HUES48 (cell line): ENCODE data around the gene MUC21.

ENCODE experiments used
- H3K27ac ChIP-seq: one replicate; pipeline ENCODE4 v1.7.0; 2013; ENCODE audit warnings: low read depth, low read length, inconsistent platforms
- H3K27me3 ChIP-seq: 2 replicates; pipeline ENCODE4 v1.6.1; 2013; ENCODE audit warnings: mild to moderate bottlenecking, low read length; ENCODE audit not compliant: control insufficient read depth, insufficient read depth
- H3K36me3 ChIP-seq: 2 replicates; pipeline ENCODE4 v1.6.1; 2013; ENCODE audit warnings: low read length; ENCODE audit not compliant: control insufficient read depth, insufficient read depth
- H3K4me1 ChIP-seq: 2 replicates; pipeline ENCODE4 v1.6.1; 2013; ENCODE audit warnings: mild to moderate bottlenecking, low read length; ENCODE audit not compliant: control insufficient read depth, insufficient read depth
- H3K4me3 ChIP-seq: 2 replicates; pipeline ENCODE4 v1.5.1; 2013; ENCODE audit warnings: mild to moderate bottlenecking, low read depth, low read length
- H3K9ac ChIP-seq: 2 replicates; pipeline ENCODE4 v1.6.1; 2013; ENCODE audit warnings: mild to moderate bottlenecking, low read depth, low read length, moderate library complexity
- H3K9me3 ChIP-seq: 2 replicates; pipeline ENCODE4 v1.6.1; 2013; ENCODE audit warnings: low read length; ENCODE audit not compliant: control insufficient read depth, insufficient read depth

Gene MUC21

DNA sequence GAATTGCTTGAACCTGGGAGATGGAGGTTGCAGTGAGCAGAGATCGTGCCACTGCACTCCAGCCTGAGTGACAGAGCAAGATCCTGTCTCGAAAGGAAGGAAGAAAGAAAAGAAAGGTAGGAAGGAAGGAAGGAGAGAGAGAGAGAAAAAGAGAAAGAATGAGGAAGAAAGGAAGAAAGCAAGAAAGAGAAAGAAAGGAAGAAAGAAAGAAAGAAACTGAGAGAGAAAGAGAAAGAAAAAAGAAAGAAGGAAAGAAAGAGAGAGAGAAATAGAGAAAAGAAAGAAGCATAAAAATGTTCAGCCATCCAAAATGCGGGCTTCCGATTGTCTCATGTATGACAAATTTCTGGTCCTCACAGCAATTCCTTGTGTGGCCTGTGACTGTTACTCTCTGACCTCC is 49.6 kb downstream of the MUC21 start:
- Histone ChIP-seq H3K27me3 (no peaks in the 10 kb centered on the region), H3K4me3 (no peak overlapping the region), H3K27ac (no peak overlapping the region), H3K9ac (no peak overlapping the region), H3K4me1 (no peaks in the 10 kb centered on the region), H3K9me3 (peaks cover 4% of the 10 kb centered on the region; the same call in 1 of the 2 replicates), H3K36me3 (no peaks in the 10 kb centered on the region)

DNA sequence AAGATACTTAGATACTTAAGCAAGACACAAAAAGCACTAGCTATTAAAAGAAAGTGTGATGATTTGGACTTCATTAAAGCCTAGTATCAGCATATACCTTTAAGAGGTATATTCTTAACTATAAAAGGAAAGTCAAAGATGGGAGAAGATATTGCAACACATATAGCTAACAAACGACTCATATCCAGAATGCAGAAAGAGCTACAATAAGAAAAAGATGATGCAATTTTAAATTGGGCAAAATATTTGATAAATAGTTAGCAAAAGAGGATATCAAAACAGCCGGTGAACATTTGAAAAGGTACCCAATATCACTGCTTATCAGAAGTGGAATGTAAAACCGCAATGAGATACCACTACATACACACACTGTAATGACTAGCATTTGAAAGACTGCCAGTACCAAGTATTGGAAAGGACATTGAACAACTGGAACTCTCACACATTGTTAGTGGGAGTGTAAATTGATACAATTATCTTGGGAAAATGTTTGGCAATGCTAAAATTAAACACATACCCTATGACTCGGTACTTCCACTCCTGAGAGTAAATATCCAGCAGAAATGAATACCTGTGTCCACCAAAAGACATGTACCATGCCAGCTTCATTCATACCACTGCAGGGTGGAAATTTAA is 52.5 kb downstream of the MUC21 start:
- Histone ChIP-seq H3K4me3 (no peak overlapping the region), H3K36me3 (no peaks in the 10 kb centered on the region), H3K9ac (no peak overlapping the region), H3K27me3 (no peaks in the 10 kb centered on the region), H3K4me1 (no peaks in the 10 kb centered on the region), H3K9me3 (no peaks in the 10 kb centered on the region), H3K27ac (no peak overlapping the region)

DNA sequence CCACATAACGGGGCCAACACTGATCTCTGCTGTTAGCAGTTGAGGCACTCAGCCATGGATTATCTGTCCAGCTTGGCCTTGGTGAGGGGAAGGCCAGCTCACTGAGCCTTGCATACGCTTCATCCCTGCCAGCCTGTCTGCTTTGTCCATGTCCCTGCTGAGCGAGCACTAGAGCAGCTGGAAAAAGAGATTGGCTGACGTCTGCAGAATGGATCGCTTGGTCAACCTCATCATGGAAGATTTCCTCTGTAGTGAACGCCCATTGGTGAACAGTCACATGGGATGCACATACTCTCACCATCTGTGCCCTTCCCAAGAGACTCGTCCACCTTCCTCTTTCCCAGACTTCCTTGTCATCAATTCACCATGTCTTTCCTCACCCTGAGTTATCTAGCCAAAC is 53.7 kb downstream of the MUC21 start:
- H3K4me3 ChIP-seq: no peak overlapping the region
- no peaks in the 10 kb centered on the region for H3K27me3 ChIP-seq
- H3K9ac ChIP-seq: no peak overlapping the region
- H3K9me3 ChIP-seq: no peaks in the 10 kb centered on the region
- no peak overlapping the region for H3K27ac ChIP-seq
- no peaks in the 10 kb centered on the region for H3K36me3 ChIP-seq
- no peaks in the 10 kb centered on the region for H3K4me1 ChIP-seq

DNA sequence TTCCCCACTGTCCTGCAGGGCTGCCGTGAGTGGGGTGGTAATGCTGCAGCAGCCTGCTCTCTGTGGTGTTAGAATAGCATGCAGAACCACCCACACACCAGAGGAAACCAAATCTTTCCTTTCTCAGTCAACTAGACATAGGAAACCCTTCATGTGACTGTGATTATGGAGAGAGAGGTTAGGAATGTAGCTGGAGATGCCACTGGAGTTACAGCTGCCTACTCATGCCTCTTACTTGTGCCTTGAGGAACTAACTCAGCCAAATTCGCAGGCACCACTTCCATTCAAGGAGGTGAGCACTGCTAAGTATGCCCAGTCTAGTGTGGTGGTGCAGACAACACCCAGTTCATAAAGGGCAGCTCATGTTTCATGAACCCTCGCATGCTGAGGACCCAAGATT is 54.2 kb downstream of the MUC21 start:
- H3K27ac ChIP-seq: no peak overlapping the region
- H3K27me3 ChIP-seq: no peaks in the 10 kb centered on the region
- H3K4me3 ChIP-seq: no peak overlapping the region
- H3K36me3 ChIP-seq: no peaks in the 10 kb centered on the region
- H3K9me3 ChIP-seq: no peaks in the 10 kb centered on the region
- no peaks in the 10 kb centered on the region for H3K4me1 ChIP-seq
- no peak overlapping the region for H3K9ac ChIP-seq

DNA sequence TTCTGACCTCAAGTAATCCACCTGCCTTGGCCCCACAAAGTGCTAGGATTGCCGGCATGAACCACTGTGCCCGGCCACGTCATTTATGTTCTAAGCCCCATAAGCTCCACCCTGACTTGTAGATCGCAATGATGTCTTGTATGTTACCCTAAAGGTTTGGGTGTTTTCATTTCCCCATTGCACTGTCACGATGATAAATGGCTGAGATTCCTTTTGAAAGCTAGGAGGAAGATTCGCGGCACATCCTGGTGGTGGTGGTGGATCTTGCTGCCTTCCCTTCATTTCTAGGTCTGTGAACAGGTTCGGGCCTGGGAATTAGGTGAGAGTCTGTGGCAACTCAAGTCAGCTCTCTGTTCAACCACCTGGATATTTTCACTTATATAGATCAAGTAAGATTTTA is 55.0 kb downstream of the MUC21 start:
- Histone ChIP-seq H3K4me1 (no peaks in the 10 kb centered on the region), H3K27me3 (no peaks in the 10 kb centered on the region), H3K9me3 (no peaks in the 10 kb centered on the region), H3K27ac (no peak overlapping the region), H3K36me3 (no peaks in the 10 kb centered on the region), H3K4me3 (no peak overlapping the region), H3K9ac (no peak overlapping the region)
